HL-60/S4 treated with retinoic acid at 250 ng/mL for 4 days and 3 days (cell line): ENCODE results near the gene PDE8B.

Source experiments
- in situ Hi-C: fragments of 300-500 bp; cut with MboI; formaldehyde crosslinking; loops from 2 replicates; pipeline ENCODE4 v1.7.0; 2022; ENCODE audit warnings: low sequenced_read_pairs

The PDE8B gene

GRCh38 chr5:77210091-77210963 is at the start of gene PDE8B:
TSS of gene PDE8B (plus strand) at chr5:77210680. CDS start at chr5:77210926, 246 bp downstream.
- in situ Hi-C loops = no loop called here

DNA sequence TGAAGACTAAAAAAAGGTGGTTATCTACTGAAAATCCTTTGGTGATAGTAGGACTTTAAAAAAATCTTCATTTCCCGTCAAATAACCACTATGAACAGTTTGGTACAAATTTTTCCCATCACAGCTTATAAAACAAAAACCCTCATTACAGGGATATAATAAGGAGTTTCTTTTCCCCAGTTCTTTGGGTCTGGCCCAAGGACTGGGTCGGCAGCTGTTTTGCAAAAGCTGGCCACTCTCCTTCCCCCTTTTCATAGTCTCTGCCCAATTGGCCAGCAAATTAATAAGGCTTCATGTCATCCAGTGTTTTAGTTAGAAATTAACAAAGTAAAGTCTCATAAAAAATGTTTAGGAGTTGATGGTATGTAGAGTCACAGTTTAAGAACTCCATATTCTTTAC is 47.0 kb upstream of the PDE8B start:
- in situ Hi-C loops = no loop called here

GRCh38 chr5:77167063-77167462 is 43.4 kb upstream of the PDE8B start:
- in situ Hi-C loops = no loop called here

DNA sequence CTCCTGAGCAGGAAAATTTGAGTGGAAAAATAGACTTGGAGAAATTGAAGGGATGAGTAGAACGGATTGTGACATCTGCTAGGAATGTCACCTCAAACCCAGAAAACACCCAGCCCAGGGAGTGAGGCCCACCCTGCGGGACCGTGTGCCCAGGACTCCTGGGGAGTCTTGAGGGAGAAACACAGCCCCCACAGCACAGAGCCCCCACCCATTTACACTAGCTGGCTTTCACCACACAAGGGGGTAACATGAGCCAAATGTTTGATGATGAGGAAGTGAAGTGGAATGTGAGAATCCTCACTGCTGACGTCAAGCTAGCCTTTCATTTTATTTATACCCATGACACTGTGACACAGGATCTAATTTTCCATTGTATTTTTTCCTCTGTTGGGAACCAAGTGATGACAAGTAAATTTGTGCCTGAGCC is 42.8 kb upstream of the PDE8B start:
- in situ Hi-C loops = no loop called here

- in situ Hi-C loops = no loop called here
These were observed 42.2 kb upstream of the PDE8B start for GRCh38 chr5:77168161-77168878.

GRCh38 chr5:77168879-77169244 is 41.6 kb upstream of the PDE8B start:
- in situ Hi-C loops = no loop called here

- in situ Hi-C loops = no loop called here
These were observed 40.1 kb upstream of the PDE8B start for GRCh38 chr5:77170196-77170890.

DNA sequence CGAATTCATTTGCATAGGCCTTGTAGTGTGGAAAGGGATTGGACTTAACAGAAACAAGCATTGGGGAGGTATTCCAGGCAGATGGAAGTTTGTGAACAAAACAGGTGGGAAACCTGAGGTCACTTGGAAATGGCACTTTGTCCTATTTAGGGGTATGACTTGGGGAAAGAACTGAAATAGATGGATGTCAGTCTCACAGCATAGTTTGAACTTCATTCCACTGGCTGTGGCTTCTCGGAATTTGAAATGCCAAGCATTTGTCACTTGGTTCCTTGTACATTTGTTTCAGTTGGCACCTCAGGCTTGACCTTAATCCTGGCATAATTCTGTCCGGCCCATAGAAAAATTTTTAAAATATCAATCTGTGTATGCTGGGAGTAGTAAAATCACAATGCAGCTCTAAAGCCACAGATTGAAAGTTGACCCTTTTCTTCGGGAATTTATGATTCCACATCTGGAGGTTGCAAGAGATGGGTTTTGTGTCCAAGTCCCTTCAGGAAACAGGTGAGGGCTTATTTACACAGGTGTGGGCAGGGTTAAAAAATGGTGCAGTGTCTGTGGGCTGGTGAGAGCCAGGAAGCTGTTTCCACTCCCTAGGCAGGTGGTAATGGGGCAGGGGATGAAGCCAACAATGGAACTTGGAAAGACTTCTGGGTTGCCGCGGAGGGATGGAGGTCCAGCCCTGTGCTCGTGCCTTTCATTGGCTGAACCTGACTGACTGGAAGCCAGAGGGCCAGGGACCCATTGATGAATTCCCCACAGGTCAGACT is 39.2 kb upstream of the PDE8B start:
- in situ Hi-C loops = no loop called here

DNA sequence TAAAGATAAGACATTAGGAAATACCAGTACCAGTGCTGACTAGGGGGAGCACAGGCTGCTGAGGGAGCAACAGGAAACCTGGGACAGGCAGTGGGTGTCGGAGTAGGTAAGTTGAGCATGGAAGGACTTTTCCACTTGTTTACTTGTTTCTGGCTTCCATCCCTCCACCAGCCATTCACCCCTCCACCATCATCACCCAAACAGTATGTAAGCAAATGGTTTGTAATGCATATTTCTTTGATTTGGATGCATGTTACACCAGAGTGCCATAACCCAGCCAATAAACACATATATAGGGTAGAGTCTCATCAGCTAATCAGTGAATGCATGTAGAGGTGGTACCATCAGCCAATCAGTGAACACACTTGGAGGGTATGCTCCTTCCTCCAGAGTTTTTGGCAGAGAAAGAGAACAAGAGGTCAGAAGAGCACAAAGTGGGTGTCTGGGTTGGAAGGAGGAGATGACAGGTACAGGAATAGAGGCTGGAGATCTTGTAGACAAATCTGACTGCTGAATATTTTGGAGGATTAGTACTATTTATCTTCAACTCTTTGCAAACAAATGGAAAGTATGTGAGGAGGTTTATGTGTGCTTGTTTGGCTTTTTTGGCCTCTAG is 37.7 kb upstream of the PDE8B start:
- in situ Hi-C loops = no loop called here

DNA sequence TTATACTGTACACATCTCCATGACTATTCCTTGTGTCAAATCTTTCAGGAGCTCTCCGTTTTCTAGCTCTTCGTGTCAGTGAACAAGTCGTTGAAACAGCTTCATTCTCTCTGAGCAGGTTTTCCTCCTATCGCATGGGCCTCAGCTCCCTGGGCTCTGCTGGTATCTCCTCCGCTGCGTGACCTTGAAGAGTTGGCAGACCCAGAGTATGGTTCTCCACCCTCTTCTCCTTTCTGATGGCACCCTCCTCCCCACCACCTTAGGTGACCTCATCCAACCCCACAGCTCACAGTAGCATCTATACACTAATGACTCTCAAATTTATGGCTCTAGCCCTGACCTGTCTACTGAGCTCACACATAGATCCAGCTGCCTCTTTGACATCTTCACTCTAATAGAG is 36.0 kb upstream of the PDE8B start:
- in situ Hi-C loops = no loop called here

- in situ Hi-C loops = no loop called here
These were observed 35.2 kb upstream of the PDE8B start for GRCh38 chr5:77175231-77175630.

GRCh38 chr5:77176429-77176828 is 34.1 kb upstream of the PDE8B start:
- in situ Hi-C loops = no loop called here

DNA sequence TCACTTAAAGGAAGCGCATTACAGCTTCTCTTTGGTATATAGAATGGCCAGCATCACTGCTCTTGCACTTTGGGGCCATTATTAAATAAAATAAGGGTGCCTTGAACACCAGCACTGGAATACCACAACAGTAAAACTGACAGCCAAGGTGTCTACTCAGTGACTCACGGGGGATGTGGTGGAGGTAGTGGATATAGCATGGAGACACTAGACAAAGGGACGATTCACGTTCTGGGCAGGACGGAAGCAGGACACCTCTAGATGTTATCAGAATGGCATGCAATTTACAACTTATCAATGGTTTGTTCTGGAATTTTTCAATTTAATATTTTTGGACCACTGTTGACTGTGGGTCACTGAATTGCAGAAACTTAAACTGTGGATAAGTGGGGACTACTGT is 32.9 kb upstream of the PDE8B start:
- in situ Hi-C loops = no loop called here

GRCh38 chr5:77180167-77181081 is 30.1 kb upstream of the PDE8B start:
- in situ Hi-C loops = no loop called here

DNA sequence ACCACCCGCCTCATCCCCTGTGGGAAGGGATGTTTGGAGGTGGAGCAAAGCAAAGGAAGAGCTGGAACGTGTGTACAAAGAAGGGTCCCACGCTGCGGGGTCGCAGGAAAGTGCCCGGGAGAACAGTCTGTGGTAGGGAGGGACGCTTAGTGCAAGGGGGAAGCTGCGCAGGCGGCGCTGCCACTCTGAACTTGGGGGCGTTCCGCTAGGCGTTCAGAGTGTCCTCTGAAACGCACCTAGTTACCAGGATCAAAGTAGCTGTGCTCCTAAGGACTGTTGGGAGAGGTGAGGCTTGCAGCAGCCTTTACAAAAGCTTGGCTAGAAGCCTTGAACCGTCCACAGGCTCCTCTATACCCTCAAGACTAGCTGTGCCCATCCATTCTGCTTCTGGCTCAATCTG is 29.3 kb upstream of the PDE8B start:
- in situ Hi-C loops = no loop called here

GRCh38 chr5:77181596-77182304 is 28.7 kb upstream of the PDE8B start:
- in situ Hi-C loops = no loop called here

- in situ Hi-C loops = no loop called here
These were observed 28.1 kb upstream of the PDE8B start for GRCh38 chr5:77182367-77182766.

DNA sequence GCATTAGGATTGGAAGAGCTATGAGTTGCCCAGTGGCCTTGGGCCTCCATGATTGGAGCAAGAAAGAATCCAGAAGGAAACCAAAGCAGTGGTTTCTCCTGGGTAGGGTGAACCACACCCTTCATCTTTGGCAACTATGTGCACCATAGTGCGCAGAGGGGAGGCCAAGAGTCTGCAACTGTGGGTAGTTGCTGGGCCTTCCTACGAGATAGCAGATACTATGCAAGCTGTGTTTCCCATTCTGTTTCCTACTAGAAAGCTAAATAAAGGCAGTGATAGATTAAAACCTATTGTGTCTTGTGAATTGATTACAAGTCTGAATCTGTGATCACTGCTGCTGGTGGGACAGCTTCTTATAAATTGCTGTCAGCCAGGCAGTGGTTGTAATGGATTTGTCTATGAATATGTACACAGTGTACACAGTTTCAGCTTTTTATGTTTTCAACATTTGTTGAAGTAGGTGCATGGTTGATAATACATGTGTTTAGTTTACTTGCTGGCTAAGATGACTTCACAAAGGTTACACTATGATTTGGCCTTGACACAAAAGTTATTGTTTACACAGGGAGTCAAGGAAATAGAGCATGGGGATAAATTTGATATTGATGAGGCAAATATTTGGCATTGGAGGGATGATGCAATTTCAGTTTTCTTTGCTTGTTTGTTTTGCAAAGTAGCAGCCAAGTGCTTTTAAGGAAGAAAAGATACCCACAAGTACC is 23.7 kb upstream of the PDE8B start:
- in situ Hi-C loops = no loop called here
